GM19372 (cell line): ENCODE data around the gene EFNA4.

ENCODE experiments used
- ATAC-seq: cut with Tn5 transposase; IDR thresholded peaks from one replicate; pipeline ENCODE4 v1.9.1; 2021; ENCODE audit warnings: mild to moderate bottlenecking, low read depth, moderate library complexity; ENCODE audit not compliant: unreplicated experiment

Gene EFNA4

GRCh38 chr1:155051342-155051776 is 12.2 kb upstream of the EFNA4 start:
- ATAC-seq = no peak

DNA sequence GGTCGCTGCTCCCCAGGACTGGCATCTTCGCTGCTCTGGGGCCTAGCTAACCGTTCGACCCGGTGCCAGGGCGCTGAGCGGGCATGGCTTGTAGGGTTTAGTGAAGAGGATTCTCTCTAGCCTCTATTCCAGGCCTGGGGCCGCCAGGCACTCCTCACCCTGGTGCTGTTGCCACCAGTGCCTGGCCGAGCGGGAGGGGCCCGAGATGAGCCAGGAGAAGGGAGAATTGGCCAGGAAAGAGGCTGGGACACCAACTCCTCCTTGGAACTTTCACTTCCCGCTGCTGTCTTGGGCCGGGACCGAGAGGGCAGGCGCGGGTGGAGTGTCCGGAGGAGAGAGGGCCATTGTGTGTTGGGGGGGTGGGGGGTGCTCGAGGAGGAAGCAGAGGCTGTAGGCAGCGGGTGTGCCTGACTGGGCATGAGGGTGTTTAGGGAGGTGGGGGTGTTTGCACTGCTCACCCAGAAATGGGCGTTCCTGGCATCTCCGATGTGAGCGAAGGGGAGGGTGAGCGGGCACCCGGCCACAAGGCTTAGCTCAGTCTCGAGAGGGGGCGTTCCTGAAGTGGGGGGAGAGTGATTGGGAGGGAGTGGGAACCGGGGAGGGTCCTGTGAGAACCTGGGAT is 11.7 kb upstream of the EFNA4 start:
- no peak for ATAC-seq

- no peak for ATAC-seq
Measured at GRCh38 chr1:155052439-155053395, 10.8 kb upstream of the EFNA4 start.

- no peak for ATAC-seq
Measured at GRCh38 chr1:155053531-155054105, 9.9 kb upstream of the EFNA4 start.

- no peak for ATAC-seq
Measured at GRCh38 chr1:155057104-155057503, 6.4 kb upstream of the EFNA4 start.

DNA sequence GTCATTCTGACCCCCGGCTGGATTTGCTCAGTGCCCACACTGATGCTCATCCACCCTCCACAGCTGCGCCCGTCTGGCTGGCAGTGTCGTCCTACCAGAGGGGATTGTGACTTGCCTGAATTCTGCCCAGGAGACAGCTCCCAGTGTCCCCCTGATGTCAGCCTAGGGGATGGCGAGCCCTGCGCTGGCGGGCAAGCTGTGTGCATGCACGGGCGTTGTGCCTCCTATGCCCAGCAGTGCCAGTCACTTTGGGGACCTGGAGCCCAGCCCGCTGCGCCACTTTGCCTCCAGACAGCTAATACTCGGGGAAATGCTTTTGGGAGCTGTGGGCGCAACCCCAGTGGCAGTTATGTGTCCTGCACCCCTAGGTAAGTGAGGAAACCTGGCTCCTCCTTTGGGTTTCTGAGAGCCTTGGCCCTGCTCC is 5.7 kb upstream of the EFNA4 start:
- no peak for ATAC-seq

DNA sequence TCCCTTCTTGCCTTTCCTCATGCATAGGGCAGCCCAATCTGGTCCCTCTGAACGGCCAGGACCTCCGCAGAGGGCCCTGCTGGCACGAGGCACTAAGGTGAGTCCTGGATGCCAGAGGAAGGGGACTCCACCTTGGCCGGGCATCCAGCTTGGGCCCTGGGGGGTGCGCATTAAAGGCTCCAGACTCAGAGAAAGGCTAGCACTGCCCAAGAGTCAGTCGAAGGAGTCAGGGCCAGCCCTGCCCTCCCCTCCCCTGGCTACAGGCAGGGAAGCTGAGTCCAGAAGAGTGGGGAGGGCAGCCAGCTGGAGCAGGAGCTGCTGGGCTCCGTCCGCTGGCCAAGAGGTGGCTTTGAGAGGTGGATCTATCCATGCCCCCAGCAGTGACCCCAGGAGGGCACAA is 2.8 kb upstream of the EFNA4 start:
- no peak for ATAC-seq

DNA sequence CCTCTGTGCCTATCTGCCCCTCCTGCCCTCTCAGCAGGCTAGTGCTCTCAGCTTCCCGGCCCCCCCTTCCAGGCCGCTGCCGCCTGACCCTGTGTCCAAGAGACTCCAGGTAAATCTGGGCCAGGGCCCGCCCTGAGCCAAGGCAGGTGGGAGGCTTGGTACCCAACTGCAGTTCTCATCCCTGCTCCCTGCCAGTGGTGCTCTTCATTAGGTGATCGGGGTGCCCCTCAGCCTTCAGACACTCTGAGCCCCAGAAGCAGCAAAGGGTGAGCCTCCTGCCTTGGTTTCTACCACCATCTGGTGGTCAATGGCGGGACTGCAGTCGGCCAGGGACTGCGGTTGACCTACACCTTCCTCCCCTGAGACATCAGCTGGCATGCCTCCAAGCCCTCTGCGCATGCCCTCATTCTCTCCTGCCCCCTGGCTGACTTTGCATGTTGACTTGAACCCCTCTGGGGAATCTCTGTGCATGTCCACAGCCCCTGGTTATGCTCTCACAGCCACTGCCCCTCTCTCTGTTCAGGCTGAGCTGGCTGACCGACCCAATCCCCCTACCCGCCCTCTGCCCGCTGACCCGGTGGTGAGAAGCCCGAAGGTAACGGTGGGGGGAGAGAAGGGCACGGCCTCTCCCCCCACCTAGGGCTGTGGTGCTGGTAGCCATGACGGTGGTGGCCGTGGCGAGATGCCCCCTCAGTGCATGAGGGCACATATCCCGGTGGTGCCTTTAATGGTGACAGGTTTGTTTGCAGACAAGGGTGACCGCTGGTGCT is 2.0 kb upstream of the EFNA4 start:
- no peak for ATAC-seq

DNA sequence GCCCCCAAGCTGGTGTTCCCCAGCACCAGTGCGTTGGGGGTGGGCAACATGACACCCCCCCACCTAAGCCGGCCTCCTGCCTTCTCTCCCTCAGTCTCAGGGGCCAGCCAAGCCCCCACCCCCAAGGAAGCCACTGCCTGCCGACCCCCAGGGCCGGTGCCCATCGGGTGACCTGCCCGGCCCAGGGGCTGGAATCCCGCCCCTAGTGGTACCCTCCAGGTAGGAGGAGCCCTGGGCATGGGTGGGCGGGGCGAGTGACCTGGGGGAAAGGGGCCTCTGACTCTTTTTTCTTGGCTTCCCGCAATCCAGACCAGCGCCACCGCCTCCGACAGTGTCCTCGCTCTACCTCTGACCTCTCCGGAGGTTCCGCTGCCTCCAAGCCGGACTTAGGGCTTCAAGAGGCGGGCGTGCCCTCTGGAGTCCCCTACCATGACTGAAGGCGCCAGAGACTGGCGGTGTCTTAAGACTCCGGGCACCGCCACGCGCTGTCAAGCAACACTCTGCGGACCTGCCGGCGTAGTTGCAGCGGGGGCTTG is 1.3 kb upstream of the EFNA4 start:
- ATAC-seq = no peak

GRCh38 chr1:155062702-155063411 is 683 bp upstream of the EFNA4 start:
- no peak for ATAC-seq

- no peak for ATAC-seq
Measured at GRCh38 chr1:155064111-155064831, 731 bp downstream of the EFNA4 start.

DNA sequence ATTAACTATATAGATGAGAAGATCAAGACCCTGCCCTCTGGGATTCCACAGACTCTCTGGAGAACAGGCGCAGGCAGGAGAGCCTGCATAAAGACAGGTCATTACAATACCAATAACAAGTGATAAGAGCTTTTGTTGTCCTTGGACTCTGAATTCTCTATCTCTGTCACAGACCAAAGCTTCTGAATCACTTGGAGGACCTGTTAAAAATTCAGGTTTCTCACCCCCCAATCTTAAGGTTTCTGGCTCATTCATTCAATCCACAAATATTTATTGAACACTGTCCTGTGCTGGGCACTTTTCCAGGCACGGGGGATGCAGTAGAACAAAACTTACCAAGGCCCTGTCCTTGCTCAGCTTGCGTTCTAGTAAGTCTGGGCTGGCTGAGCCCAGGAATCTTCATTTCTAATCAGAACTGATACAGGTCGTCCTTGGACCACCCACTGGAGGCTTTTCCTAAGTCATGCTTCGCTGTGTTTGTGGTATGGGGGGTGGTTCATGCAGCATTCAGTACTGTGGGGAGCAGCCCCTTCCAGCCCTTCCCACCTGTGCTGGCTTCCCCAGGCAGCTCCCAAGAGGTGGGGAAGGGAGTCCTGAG is 1.4 kb downstream of the EFNA4 start:
- ATAC-seq = no peak

GRCh38 chr1:155066777-155067176 is 3.2 kb downstream of the EFNA4 start:
- no peak for ATAC-seq

DNA sequence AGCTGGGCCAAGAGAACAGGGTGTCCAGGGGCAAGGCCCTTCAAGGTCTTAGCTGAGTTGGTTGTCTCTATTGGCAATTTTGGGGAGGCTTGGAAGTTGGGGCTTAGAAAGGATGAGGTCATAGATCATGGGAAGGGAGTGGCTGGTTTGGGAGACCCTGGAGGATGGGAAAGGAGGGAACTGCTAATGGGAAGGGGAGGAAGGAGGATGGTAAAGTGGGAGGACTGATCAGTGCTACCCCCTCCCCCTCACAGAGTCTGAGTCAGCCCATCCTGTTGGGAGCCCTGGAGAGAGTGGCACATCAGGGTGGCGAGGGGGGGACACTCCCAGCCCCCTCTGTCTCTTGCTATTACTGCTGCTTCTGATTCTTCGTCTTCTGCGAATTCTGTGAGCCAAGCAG is 5.1 kb downstream of the EFNA4 start:
- ATAC-seq = no peak

- ATAC-seq = no peak
Measured at GRCh38 chr1:155069551-155070157, 6.1 kb downstream of the EFNA4 start.

DNA sequence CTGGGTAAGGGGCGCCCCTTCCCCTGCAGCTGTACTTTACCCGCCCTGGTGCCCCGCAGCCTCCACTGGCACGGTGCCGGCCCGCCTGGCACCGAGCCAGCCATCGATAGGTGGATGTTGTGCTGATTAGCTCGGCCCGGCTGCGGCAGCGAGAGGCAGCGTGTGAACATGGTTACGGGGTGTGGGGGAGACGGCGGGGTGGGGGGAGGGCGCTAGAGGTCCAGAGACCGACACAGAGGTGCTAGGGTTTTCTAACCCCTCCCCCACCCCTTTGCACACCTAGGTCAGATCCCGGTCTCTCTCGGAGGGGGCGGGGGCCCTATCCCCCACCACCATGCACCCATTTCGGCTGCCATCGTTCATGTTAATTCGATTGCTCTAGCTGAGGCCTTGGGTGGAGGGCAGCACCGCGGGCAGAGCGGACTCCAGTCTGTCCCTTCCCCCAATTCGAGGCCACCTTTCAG is 6.7 kb downstream of the EFNA4 start:
- ATAC-seq = no peak

DNA sequence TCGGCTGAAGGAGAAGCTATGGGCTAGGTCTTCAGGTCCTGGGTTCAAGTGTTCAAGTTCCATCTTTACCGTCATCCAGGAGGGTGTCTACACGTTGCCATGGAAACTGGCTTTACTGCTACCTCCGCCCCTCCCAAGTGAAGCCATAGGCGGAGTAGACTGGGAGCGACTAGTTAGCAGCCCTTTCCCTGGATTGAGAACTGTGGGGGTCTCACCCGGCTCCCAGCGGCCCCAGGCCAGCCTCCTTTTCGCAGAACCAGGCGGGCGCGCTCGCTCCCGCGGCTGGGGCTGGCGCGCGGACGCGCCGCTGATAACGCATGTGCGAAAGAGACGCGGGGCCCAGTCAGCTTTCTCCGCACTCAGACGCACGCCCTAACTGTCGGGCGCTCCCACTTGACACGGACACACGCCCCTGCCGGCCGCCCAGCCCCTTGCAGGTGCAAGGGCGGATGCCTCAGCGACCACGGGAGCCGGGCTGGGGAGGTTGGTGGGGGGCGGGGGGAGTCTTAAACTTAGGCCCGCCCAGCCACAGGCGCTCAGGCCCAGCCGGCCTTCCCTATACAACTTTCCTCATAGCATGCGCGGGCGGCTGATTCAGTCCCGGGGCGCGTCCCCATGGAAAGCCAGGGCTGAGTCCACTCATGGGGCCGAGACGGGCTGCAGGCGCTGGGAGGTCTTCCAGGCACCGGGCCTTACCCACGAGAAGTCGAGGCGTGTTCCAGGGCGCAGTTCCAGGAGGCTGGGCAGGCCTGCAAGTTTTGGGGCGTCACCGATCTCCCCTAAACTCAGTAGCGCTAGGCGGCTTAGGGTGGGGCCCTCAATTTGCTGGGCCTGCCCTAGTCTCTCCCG is 7.4 kb downstream of the EFNA4 start:
- peak; percentile 68 for ATAC-seq
